ENCODE data around the gene TMEM98. TPM values are rescaled to one million over a fixed set of nuclear protein-coding genes. Genes with fewer than 3 reads are reported as not detected.

TMEM98 gene
- total and polyA plus RNA-seq, 9 of the 15 experiments (the other 6 are each of a cell fraction or from before 2014, with no cell fraction given): 33.5 to 164 (median 84.7) TPM

DNA sequence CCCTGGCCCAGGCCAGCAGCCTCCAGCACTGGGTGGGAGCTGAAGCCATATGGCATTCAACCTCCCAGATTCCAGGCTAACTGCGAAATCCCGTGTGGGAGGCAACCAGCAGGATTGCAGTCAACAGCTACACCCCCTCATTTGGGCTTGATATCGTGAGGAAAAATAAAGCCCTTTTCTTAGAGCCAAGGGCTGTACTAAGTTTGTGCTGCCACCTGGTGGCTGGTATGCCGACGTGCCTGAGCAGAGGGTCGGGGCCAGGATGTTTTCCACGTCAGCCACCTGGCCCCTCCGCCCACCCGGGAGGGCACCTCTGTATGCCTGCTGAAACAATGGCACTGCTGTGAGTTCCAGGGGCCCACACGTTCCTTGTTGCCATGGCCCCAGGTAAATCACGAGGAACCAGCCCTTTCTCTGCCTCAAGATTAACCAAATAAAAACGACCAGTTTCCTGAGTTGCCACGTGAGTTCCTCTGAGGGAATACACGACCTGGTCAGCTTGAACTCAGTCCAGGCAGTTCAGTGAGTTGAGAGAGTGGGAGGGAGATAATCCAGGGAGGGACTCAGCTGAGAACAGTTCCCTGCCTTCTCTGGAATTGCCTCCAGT, 9.0 kb downstream of the TMEM98 start (continued):
- no peak for TF ChIP-seq JUND (IDR thresholded peaks at IDR 0.05; ENCODE audit: borderline replicate concordance, low read depth, low read length)
- TF ChIP-seq JUND (tag; IDR thresholded peaks at IDR 0.05; ENCODE audit: borderline replicate concordance, low read depth, low read length): 0 out of 3 replicates have a peak, but pooled peaks have one; percentile 27
- peak; percentile 58; the same call in 1 of the 2 replicates for TF ChIP-seq XRCC5 (IDR thresholded peaks at IDR 0.05; ENCODE audit: low read depth, low read length)
- no peak for TF ChIP-seq HNRNPLL (IDR thresholded peaks at IDR 0.05; ENCODE audit: low read depth, low read length, poor library complexity, severe bottlenecking)
- TF ChIP-seq, protein P1, sequence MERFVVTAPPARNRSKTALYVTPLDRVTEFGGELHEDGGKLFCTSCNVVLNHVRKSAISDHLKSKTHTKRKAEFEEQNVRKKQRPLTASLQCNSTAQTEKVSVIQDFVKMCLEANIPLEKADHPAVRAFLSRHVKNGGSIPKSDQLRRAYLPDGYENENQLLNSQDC (CRISPR knock-in tag; IDR thresholded peaks at IDR 0.05): no peak
- TF ChIP-seq, protein P2, sequence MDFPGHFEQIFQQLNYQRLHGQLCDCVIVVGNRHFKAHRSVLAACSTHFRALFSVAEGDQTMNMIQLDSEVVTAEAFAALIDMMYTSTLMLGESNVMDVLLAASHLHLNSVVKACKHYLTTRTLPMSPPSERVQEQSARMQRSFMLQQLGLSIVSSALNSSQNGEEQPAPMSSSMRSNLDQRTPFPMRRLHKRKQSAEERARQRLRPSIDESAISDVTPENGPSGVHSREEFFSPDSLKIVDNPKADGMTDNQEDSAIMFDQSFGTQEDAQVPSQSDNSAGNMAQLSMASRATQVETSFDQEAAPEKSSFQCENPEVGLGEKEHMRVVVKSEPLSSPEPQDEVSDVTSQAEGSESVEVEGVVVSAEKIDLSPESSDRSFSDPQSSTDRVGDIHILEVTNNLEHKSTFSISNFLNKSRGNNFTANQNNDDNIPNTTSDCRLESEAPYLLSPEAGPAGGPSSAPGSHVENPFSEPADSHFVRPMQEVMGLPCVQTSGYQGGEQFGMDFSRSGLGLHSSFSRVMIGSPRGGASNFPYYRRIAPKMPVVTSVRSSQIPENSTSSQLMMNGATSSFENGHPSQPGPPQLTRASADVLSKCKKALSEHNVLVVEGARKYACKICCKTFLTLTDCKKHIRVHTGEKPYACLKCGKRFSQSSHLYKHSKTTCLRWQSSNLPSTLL (IDR thresholded peaks at IDR 0.05): no peak
- TF ChIP-seq CC2D1A (IDR thresholded peaks at IDR 0.05): peak; percentile 53; the same call in 1 of the 2 replicates
- TF ChIP-seq CBFB (CRISPR knock-in tag; IDR thresholded peaks at IDR 0.05): no peak
- TF ChIP-seq, protein P3, sequence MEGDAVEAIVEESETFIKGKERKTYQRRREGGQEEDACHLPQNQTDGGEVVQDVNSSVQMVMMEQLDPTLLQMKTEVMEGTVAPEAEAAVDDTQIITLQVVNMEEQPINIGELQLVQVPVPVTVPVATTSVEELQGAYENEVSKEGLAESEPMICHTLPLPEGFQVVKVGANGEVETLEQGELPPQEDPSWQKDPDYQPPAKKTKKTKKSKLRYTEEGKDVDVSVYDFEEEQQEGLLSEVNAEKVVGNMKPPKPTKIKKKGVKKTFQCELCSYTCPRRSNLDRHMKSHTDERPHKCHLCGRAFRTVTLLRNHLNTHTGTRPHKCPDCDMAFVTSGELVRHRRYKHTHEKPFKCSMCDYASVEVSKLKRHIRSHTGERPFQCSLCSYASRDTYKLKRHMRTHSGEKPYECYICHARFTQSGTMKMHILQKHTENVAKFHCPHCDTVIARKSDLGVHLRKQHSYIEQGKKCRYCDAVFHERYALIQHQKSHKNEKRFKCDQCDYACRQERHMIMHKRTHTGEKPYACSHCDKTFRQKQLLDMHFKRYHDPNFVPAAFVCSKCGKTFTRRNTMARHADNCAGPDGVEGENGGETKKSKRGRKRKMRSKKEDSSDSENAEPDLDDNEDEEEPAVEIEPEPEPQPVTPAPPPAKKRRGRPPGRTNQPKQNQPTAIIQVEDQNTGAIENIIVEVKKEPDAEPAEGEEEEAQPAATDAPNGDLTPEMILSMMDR (IDR thresholded peaks at IDR 0.05 in 2 of 3, conservative IDR thresholded peaks at IDR 0.05 in 1 of 3; ENCODE audit: insufficient read depth in 2 of 3, low read depth in 1 of 3, low read length in 3 of 3): peak; percentile 85 to 91 (median 91)
- TF ChIP-seq, protein P4, sequence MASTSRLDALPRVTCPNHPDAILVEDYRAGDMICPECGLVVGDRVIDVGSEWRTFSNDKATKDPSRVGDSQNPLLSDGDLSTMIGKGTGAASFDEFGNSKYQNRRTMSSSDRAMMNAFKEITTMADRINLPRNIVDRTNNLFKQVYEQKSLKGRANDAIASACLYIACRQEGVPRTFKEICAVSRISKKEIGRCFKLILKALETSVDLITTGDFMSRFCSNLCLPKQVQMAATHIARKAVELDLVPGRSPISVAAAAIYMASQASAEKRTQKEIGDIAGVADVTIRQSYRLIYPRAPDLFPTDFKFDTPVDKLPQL (IDR thresholded peaks at IDR 0.05; ENCODE audit: extremely low read depth, insufficient read length): no peak
- TF ChIP-seq, protein P5, sequence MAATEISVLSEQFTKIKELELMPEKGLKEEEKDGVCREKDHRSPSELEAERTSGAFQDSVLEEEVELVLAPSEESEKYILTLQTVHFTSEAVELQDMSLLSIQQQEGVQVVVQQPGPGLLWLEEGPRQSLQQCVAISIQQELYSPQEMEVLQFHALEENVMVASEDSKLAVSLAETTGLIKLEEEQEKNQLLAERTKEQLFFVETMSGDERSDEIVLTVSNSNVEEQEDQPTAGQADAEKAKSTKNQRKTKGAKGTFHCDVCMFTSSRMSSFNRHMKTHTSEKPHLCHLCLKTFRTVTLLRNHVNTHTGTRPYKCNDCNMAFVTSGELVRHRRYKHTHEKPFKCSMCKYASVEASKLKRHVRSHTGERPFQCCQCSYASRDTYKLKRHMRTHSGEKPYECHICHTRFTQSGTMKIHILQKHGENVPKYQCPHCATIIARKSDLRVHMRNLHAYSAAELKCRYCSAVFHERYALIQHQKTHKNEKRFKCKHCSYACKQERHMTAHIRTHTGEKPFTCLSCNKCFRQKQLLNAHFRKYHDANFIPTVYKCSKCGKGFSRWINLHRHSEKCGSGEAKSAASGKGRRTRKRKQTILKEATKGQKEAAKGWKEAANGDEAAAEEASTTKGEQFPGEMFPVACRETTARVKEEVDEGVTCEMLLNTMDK (IDR thresholded peaks at IDR 0.05; ENCODE audit: borderline replicate concordance, insufficient read depth, low read depth, low read length, poor library complexity, severe bottlenecking): peak; percentile 54
- no peak for TF ChIP-seq FUS (optimal IDR thresholded peaks at IDR 0.05; ENCODE audit: low read depth, low read length)
- 0 out of 2 replicates have a peak, but pooled peaks have one; percentile 37 for TF ChIP-seq RB1 (IDR thresholded peaks at IDR 0.05; ENCODE audit: low read depth)
- TF ChIP-seq, protein P6, sequence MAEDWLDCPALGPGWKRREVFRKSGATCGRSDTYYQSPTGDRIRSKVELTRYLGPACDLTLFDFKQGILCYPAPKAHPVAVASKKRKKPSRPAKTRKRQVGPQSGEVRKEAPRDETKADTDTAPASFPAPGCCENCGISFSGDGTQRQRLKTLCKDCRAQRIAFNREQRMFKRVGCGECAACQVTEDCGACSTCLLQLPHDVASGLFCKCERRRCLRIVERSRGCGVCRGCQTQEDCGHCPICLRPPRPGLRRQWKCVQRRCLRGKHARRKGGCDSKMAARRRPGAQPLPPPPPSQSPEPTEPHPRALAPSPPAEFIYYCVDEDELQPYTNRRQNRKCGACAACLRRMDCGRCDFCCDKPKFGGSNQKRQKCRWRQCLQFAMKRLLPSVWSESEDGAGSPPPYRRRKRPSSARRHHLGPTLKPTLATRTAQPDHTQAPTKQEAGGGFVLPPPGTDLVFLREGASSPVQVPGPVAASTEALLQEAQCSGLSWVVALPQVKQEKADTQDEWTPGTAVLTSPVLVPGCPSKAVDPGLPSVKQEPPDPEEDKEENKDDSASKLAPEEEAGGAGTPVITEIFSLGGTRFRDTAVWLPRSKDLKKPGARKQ (CRISPR knock-in tag; IDR thresholded peaks at IDR 0.05): no peak

Data from K562 (cell line).